GM12878 (cell line): ENCODE data around the gene CMSS1.

Experiments
- BRCA1 ChIP-seq: IDR thresholded peaks from 2 replicates; pipeline ENCODE4 v1.6.1; 2011; ENCODE audit warnings: low read depth, low read length, improper control_type of control experiment
- CBX5 ChIP-seq: sonication (generic); IDR thresholded peaks from 2 replicates; pipeline ENCODE4 v1.6.1; 2016; ENCODE audit warnings: low read depth, moderate library complexity, mild to moderate bottlenecking, inconsistent platforms
- MTA3 ChIP-seq: IDR thresholded peaks from 2 replicates; pipeline ENCODE4 v1.6.1; 2012; ENCODE audit warnings: low read length, inconsistent platforms, borderline replicate concordance
- POLR2A ChIP-seq: IDR thresholded peaks from 2 replicates; pipeline ENCODE4 v1.6.1; 2011; ENCODE audit warnings: low read depth, mild to moderate bottlenecking, low read length
- POLR2AphosphoS5 ChIP-seq: IDR thresholded peaks from 2 replicates; pipeline ENCODE4 v1.6.1; 2011; ENCODE audit warnings: mild to moderate bottlenecking, low read length, inconsistent platforms
- RAD21 ChIP-seq: IDR thresholded peaks from 2 replicates; pipeline ENCODE4 v1.6.1; 2011; ENCODE audit warnings: mild to moderate bottlenecking, low read depth, low read length, moderate library complexity; ENCODE audit not compliant: insufficient read depth
- TCF7 ChIP-seq: IDR thresholded peaks from 2 replicates; pipeline ENCODE4 v1.6.1; 2014; ENCODE audit warnings: antibody characterized with exemption, borderline replicate concordance
- ZBTB11 ChIP-seq: fragments of 450-650 bp; formaldehyde crosslinking; IDR thresholded peaks from 2 replicates; pipeline ENCODE4 v1.5.0; 2022; ENCODE audit warnings: mild to moderate bottlenecking, missing genetic modification characterization
- TF ChIP-seq, protein P1 (sequence below), 3 experiments: IDR thresholded peaks in 2 of 3; conservative IDR thresholded peaks in 1 of 3; 2 replicates each; pipeline ENCODE4 v1.5.1; 2011; ENCODE audit warnings: low read depth in 3 of 3, low read length in 3 of 3, mild to moderate bottlenecking in 3 of 3, control low read depth in 2 of 3, moderate library complexity in 2 of 3, inconsistent platforms in 1 of 3, mixed read lengths in 1 of 3; ENCODE audit not compliant: control insufficient read depth in 2 of 3, insufficient read depth in 1 of 3; ENCODE audit errors: extremely low read depth in 1 of 3
- TF ChIP-seq, protein P2 (sequence below): IDR thresholded peaks from 2 replicates; pipeline ENCODE4 v1.6.1; 2012; ENCODE audit warnings: mild to moderate bottlenecking, low read depth, low read length
- TF ChIP-seq, protein P3 (sequence below): fragments of 450-650 bp; IDR thresholded peaks from 2 replicates; pipeline ENCODE4 v1.6.1; 2016; ENCODE audit warnings: mild to moderate bottlenecking

- no peak for TF ChIP-seq POLR2A
- TF ChIP-seq RAD21: no peak
- no peak for TF ChIP-seq CBX5
- TF ChIP-seq, protein P1, sequence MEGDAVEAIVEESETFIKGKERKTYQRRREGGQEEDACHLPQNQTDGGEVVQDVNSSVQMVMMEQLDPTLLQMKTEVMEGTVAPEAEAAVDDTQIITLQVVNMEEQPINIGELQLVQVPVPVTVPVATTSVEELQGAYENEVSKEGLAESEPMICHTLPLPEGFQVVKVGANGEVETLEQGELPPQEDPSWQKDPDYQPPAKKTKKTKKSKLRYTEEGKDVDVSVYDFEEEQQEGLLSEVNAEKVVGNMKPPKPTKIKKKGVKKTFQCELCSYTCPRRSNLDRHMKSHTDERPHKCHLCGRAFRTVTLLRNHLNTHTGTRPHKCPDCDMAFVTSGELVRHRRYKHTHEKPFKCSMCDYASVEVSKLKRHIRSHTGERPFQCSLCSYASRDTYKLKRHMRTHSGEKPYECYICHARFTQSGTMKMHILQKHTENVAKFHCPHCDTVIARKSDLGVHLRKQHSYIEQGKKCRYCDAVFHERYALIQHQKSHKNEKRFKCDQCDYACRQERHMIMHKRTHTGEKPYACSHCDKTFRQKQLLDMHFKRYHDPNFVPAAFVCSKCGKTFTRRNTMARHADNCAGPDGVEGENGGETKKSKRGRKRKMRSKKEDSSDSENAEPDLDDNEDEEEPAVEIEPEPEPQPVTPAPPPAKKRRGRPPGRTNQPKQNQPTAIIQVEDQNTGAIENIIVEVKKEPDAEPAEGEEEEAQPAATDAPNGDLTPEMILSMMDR (IDR thresholded peaks at IDR 0.05 in 2 of 3, conservative IDR thresholded peaks at IDR 0.05 in 1 of 3; ENCODE audit: control insufficient read depth in 2 of 3, extremely low read depth in 1 of 3, insufficient read depth in 1 of 3, low read depth in 3 of 3, low read length in 3 of 3): no peak
- no peak for TF ChIP-seq POLR2AphosphoS5
- TF ChIP-seq MTA3: no peak
- no peak for TF ChIP-seq ZBTB11 (CRISPR knock-in tag)
- TF ChIP-seq, protein P2, sequence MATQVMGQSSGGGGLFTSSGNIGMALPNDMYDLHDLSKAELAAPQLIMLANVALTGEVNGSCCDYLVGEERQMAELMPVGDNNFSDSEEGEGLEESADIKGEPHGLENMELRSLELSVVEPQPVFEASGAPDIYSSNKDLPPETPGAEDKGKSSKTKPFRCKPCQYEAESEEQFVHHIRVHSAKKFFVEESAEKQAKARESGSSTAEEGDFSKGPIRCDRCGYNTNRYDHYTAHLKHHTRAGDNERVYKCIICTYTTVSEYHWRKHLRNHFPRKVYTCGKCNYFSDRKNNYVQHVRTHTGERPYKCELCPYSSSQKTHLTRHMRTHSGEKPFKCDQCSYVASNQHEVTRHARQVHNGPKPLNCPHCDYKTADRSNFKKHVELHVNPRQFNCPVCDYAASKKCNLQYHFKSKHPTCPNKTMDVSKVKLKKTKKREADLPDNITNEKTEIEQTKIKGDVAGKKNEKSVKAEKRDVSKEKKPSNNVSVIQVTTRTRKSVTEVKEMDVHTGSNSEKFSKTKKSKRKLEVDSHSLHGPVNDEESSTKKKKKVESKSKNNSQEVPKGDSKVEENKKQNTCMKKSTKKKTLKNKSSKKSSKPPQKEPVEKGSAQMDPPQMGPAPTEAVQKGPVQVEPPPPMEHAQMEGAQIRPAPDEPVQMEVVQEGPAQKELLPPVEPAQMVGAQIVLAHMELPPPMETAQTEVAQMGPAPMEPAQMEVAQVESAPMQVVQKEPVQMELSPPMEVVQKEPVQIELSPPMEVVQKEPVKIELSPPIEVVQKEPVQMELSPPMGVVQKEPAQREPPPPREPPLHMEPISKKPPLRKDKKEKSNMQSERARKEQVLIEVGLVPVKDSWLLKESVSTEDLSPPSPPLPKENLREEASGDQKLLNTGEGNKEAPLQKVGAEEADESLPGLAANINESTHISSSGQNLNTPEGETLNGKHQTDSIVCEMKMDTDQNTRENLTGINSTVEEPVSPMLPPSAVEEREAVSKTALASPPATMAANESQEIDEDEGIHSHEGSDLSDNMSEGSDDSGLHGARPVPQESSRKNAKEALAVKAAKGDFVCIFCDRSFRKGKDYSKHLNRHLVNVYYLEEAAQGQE: no peak
- TF ChIP-seq TCF7: no peak
- TF ChIP-seq BRCA1: no peak
- TF ChIP-seq, protein P3, sequence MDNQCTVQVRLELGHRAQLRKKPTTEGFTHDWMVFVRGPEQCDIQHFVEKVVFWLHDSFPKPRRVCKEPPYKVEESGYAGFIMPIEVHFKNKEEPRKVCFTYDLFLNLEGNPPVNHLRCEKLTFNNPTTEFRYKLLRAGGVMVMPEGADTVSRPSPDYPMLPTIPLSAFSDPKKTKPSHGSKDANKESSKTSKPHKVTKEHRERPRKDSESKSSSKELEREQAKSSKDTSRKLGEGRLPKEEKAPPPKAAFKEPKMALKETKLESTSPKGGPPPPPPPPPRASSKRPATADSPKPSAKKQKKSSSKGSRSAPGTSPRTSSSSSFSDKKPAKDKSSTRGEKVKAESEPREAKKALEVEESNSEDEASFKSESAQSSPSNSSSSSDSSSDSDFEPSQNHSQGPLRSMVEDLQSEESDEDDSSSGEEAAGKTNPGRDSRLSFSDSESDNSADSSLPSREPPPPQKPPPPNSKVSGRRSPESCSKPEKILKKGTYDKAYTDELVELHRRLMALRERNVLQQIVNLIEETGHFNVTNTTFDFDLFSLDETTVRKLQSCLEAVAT: no peak
Observed at GRCh38 chr3:99902091-99902490, 84.4 kb downstream of the CMSS1 start.
